GM12878 (cell line): ENCODE data around the gene ABTB1. TPM values are rescaled to one million over a fixed set of nuclear protein-coding genes. Genes with fewer than 3 reads are reported as not detected.

Source experiments
- ATAC-seq: fragments of 200-7000 bp; cut with Tn5 transposase; 3 replicates; pipeline ENCODE4 v1.9.1; 2020; ENCODE audit warnings: mild to moderate bottlenecking, moderate library complexity
- BruUV-seq: library from RNA; stranded (reverse); fragments of 400-500 nt; replicated peaks from 2 replicates; lab custom pipeline; 2021; lab: Mats Ljungman, UMichigan
- CTCF ChIA-PET: fragments of 300-600 bp; sonication (Branson Sonifier 250); formaldehyde crosslinking; extraction: SDS; loops from one replicate; lab custom pipeline; 2021; ENCODE audit warnings: inconsistent platforms; lab: Yijun Ruan, JAX
- POLR2A ChIA-PET: fragments of 350-600 bp; formaldehyde crosslinking; extraction: SDS; loops from one replicate; lab custom pipeline; 2021; ENCODE audit warnings: inconsistent platforms; lab: Charles Lee
- RAD21 ChIA-PET: fragments of 300-600 bp; sonication (Branson Sonifier 250); formaldehyde crosslinking; loops from one replicate; lab custom pipeline; 2023; ENCODE audit warnings: antibody characterized with exemption; ENCODE audit not compliant: unreplicated experiment; lab: Charles Lee
- SMC1A ChIA-PET: fragments of 300-600 bp; sonication (Branson Sonifier 250); formaldehyde crosslinking; loops from one replicate; lab custom pipeline; 2023; ENCODE audit not compliant: unreplicated experiment, uncharacterized antibody; lab: Charles Lee
- DNase-seq: peaks from one replicate; pipeline ENCODE4 v3.0.0-alpha.2; 2011; ENCODE audit warnings: low read depth, low spot score
- FAIRE-seq: peaks from 3 replicates; lab custom pipeline; 2011; peaks lifted over from hg19 to GRCh38; lab: Jason Lieb, UNC
- H2AFZ ChIP-seq: 2 replicates; pipeline ENCODE4 v1.6.0; 2011; ENCODE audit warnings: low read depth, low read length, control low read depth; ENCODE audit not compliant: control insufficient read depth
- H3K27ac ChIP-seq: 2 replicates; pipeline ENCODE4 v1.5.1; 2011; ENCODE audit warnings: control low read depth; ENCODE audit not compliant: control insufficient read depth, insufficient read depth
- H3K27me3 ChIP-seq, 2 experiments: replicated peaks in 1 of 2; 2 replicates each; pipeline versions ENCODE4 v1.6.0 to v1.6.1; 2011; ENCODE audit warnings: low read length in 1 of 2; ENCODE audit not compliant: control insufficient read depth in 2 of 2, insufficient read depth in 2 of 2
- H3K36me3 ChIP-seq, 2 experiments: 2 replicates each; pipeline ENCODE4 v1.5.1; 2011; ENCODE audit warnings: low read length in 1 of 2; ENCODE audit not compliant: control insufficient read depth in 2 of 2, insufficient read depth in 2 of 2
- H3K4me1 ChIP-seq: 2 replicates; pipeline ENCODE4 v1.6.1; 2011; ENCODE audit warnings: mild to moderate bottlenecking, low read length, moderate library complexity, mixed read lengths; ENCODE audit not compliant: control insufficient read depth, insufficient read depth
- H3K4me2 ChIP-seq: 2 replicates; pipeline ENCODE4 v1.6.0; 2011; ENCODE audit warnings: control low read depth; ENCODE audit not compliant: control insufficient read depth, insufficient read depth
- H3K4me3 ChIP-seq: fragments of 200-600 bp; sonication (generic); 2 replicates; pipeline ENCODE4 v1.5.1; 2016
- H3K79me2 ChIP-seq: 2 replicates; pipeline ENCODE4 v1.6.0; 2011; ENCODE audit warnings: low read length; ENCODE audit not compliant: control insufficient read depth, insufficient read depth
- H3K9ac ChIP-seq: 2 replicates; pipeline ENCODE4 v1.8.0; 2011; ENCODE audit warnings: low read length, control low read depth, mixed read lengths; ENCODE audit not compliant: control insufficient read depth, insufficient read depth
- H3K9me3 ChIP-seq: replicated peaks from 3 replicates; pipeline ENCODE4 v1.5.1; 2011; ENCODE audit warnings: mild to moderate bottlenecking, low read length; ENCODE audit not compliant: control insufficient read depth, insufficient read depth
- H4K20me1 ChIP-seq: 2 replicates; pipeline ENCODE4 v1.6.0; 2011; ENCODE audit not compliant: control insufficient read depth, insufficient read depth
- CREM ChIP-seq: IDR thresholded peaks from 2 replicates; pipeline ENCODE4 v1.6.1; 2014; ENCODE audit warnings: antibody characterized with exemption, low read depth
- CTCF ChIP-seq, 3 experiments: IDR thresholded peaks in 2 of 3; conservative IDR thresholded peaks in 1 of 3; 2 replicates each; pipeline ENCODE4 v1.5.1; 2011; ENCODE audit warnings: low read depth in 3 of 3, low read length in 3 of 3, mild to moderate bottlenecking in 3 of 3, control low read depth in 2 of 3, moderate library complexity in 2 of 3, inconsistent platforms in 1 of 3, mixed read lengths in 1 of 3; ENCODE audit not compliant: control insufficient read depth in 2 of 3, insufficient read depth in 1 of 3; ENCODE audit errors: extremely low read depth in 1 of 3
- FOXM1 ChIP-seq: IDR thresholded peaks from 2 replicates; pipeline ENCODE4 v1.6.1; 2012; ENCODE audit warnings: low read depth, mild to moderate bottlenecking, inconsistent platforms, low read length, moderate library complexity
- GABPA ChIP-seq: IDR thresholded peaks from 2 replicates; pipeline ENCODE4 v1.6.1; 2014; ENCODE audit warnings: antibody characterized with exemption, low read depth, mild to moderate bottlenecking, inconsistent platforms
- HCFC1 ChIP-seq: fragments of 150-350 bp; IDR thresholded peaks from 2 replicates; pipeline ENCODE4 v1.6.1; 2014; ENCODE audit warnings: low read length
- HDAC2 ChIP-seq: fragments of 200-600 bp; sonication (generic); IDR thresholded peaks from 2 replicates; pipeline ENCODE4 v1.6.1; 2017
- KLF5 ChIP-seq: fragments of 450-650 bp; IDR thresholded peaks from 2 replicates; pipeline ENCODE4 v1.6.1; 2014; ENCODE audit warnings: mild to moderate bottlenecking; ENCODE audit not compliant: partially characterized antibody
- POLR2A ChIP-seq: IDR thresholded peaks from 2 replicates; pipeline ENCODE4 v1.6.1; 2011; ENCODE audit warnings: low read depth, mild to moderate bottlenecking, low read length
- POLR2AphosphoS5 ChIP-seq: IDR thresholded peaks from 2 replicates; pipeline ENCODE4 v1.6.1; 2011; ENCODE audit warnings: mild to moderate bottlenecking, low read length, inconsistent platforms
- SMC3 ChIP-seq: IDR thresholded peaks from 2 replicates; pipeline ENCODE4 v1.6.1; 2011; ENCODE audit warnings: low read length, improper control_type of control experiment, borderline replicate concordance
- YY1 ChIP-seq: IDR thresholded peaks from 2 replicates; pipeline ENCODE4 v1.6.1; 2011; ENCODE audit warnings: low read depth, mild to moderate bottlenecking, low read length
- ZBTB11 ChIP-seq: fragments of 450-650 bp; formaldehyde crosslinking; IDR thresholded peaks from 2 replicates; pipeline ENCODE4 v1.5.0; 2022; ENCODE audit warnings: mild to moderate bottlenecking, missing genetic modification characterization
- ZNF207 ChIP-seq: fragments of 450-650 bp; IDR thresholded peaks from 2 replicates; pipeline ENCODE4 v1.6.1; 2014; ENCODE audit warnings: antibody characterized with exemption, mild to moderate bottlenecking, borderline replicate concordance
- WGBS: methylation state at CpG from one replicate; pipeline ENCODE4 v1.1.6; 2016; ENCODE audit warnings: low lambda C conversion rate; ENCODE audit not compliant: insufficient replicate concordance, insufficient coverage; ENCODE audit errors: missing lambda C conversion rate; 5-methylcytosine and 5-hydroxymethylcytosine counted together
- in situ Hi-C: fragments of 300-500 bp; cut with MboI; formaldehyde crosslinking; loops from 9 replicates; pipeline ENCODE4 v1.14.3; 2018; ENCODE audit warnings: mixed read lengths
- intact Hi-C: fragments of 100-400 bp; cut with micrococcal nuclease; formaldehyde crosslinking; loops from one replicate; pipeline ENCODE4 v1.14.2; 2022; ENCODE audit not compliant: unreplicated experiment
- polyA plus RNA-seq, 11 experiments: library from polyadenylated mRNA; depleted of rRNA in 4 of 11; unstranded in 6 of 11; stranded (reverse) in 5 of 11; fragments of >200 nt; fragmentation: Nextera tagmentation in 4 of 11; fragmentation: Illumina TruSeq in 1 of 11; extraction: Ambion mirVana in 4 of 11; extraction: Trizol in 1 of 11; gene quantifications; 1 replicate in 1 of 11; 2 replicates in 10 of 11; pipeline versions ENCODE4 v1.2.1 to v1.2.3, GENCODE V29; 2011 to 2016; ENCODE audit warnings: inconsistent platforms in 2 of 11, missing spikeins in 2 of 11, low read depth in 1 of 11
- total RNA-seq, 4 experiments: library from RNA; depleted of rRNA in 3 of 4; stranded (reverse); fragments of >200 nt in 3 of 4; fragmentation: Illumina TruSeq in 1 of 4; extraction: Trizol in 1 of 4; gene quantifications; 2 replicates each; pipeline versions ENCODE4 v1.2.1 to v1.2.3, GENCODE V29; 2013 to 2021

Gene ABTB1
- total and polyA plus RNA-seq, 10 of the 15 experiments (the other 5 are each of a cell fraction or from before 2014, with no cell fraction given) = 0.11 to 10.2 (median 7.1) TPM

GRCh38 chr3:127694467-127695215 lies 21.9 kb downstream of the ABTB1 start:
- BruUV-seq = no TSS peak
- no peak for DNase-seq
- H3K79me2 ChIP-seq = no peaks in the 10 kb centered on the region
- TF ChIP-seq HCFC1 = no peak
- TF ChIP-seq CTCF (IDR thresholded peaks at IDR 0.05 in 2 of 3, conservative IDR thresholded peaks at IDR 0.05 in 1 of 3; ENCODE audit: control insufficient read depth in 2 of 3, extremely low read depth in 1 of 3, insufficient read depth in 1 of 3, low read depth in 3 of 3, low read length in 3 of 3) = peak; percentile 26 to 43 (median 37); a peak in 4 of 6 replicates
- TF ChIP-seq FOXM1 = no peak
- TF ChIP-seq YY1 = no peak
- no peak for TF ChIP-seq ZNF207
- no peak for TF ChIP-seq HDAC2
- no peak for TF ChIP-seq KLF5
- TF ChIP-seq ZBTB11 (CRISPR knock-in tag) = no peak
- TF ChIP-seq GABPA = no peak
- no peak for TF ChIP-seq POLR2AphosphoS5
- TF ChIP-seq CREM = no peak
- peak; percentile 28; the same call in 1 of the 2 replicates for TF ChIP-seq SMC3
- TF ChIP-seq POLR2A = 0 out of 2 replicates have a peak, but pooled peaks have one; percentile 27
- no peaks in the 10 kb centered on the region for H3K9me3 ChIP-seq
- peak; percentile 25; the same call in 1 of the 3 replicates for ATAC-seq
- no peak overlapping the region for H2AFZ ChIP-seq
- H3K4me2 ChIP-seq = no peak overlapping the region
- no peak overlapping the region for H3K9ac ChIP-seq
- RAD21 ChIA-PET = interaction anchor here (0.5 to 1.0 kb wide), 3 partner anchors 28 to 129 kb away, joined by 3 read pairs; no protein-coding TSS in a partner anchor
- SMC1A ChIA-PET = interaction anchor here (0.8 to 1.6 kb wide), 3 partner anchors 32 to 265 kb away, joined by 3 to 4 read pairs (median 3); no protein-coding TSS in a partner anchor
- no peak for FAIRE-seq
- H3K27ac ChIP-seq = no peak overlapping the region
- intact Hi-C loops (loop anchor here (5.0 kb wide), 2 partner anchors 58 to 138 kb away; no protein-coding TSS in a partner anchor), in situ Hi-C loops (no loop called here)
- no peak overlapping the region for H3K4me3 ChIP-seq
- no peaks in the 10 kb centered on the region for H3K27me3 ChIP-seq
- peaks cover 25 to 50% of the 10 kb centered on the region in 2 experiments for H3K36me3 ChIP-seq
- H4K20me1 ChIP-seq = no peaks in the 10 kb centered on the region
- CTCF ChIA-PET = interaction anchor here (0.7 to 2.9 kb wide), 7 partner anchors 14 to 274 kb away, joined by 3 to 14 read pairs (median 3); no protein-coding TSS in a partner anchor
- POLR2A ChIA-PET = interaction anchor here (0.6 to 1.0 kb wide), 3 partner anchors 12 to 127 kb away, joined by 3 to 4 read pairs (median 3); partner anchors contain the start of gene MGLL
- 73% methylated on average over 17 of the region's 17 CpGs for WGBS
- peaks cover 14% of the 10 kb centered on the region for H3K4me1 ChIP-seq
